ENCODE data around the gene ACAP1.

GRCh38 chr17:7314719-7315569 lies 21.4 kb upstream of the ACAP1 start, which contains the start of gene GPS2:
- TF ChIP-seq CTCF (conservative IDR thresholded peaks at IDR 0.05), result no peak
- no peak for TF ChIP-seq EZH2 (IDR thresholded peaks at IDR 0.05; ENCODE audit: low read depth)

All from PC-9 (cell line).